ENCODE measurements around the gene TRPV2.

The TRPV2 gene

DNA sequence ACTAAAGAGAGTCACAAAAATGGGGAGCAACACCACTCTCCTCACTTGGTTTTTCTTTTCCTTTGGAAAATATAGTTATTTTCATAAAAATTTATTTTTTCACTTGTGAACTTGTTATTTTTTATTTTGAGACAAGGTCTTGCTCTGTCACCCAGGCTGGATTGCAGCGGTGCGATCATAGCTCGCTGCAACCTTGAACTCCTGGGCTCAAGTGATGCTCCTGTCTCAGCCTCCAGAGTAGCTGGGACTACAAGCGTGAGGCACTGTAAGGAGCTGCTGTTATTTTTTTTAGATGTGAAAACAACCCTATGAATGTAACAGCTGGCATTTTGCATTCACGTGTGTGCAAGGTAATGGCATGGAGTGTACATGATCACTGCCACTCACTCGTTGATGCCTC lies 51.7 kb downstream of the TRPV2 start:
- TF ChIP-seq TOX (CRISPR knock-in tag; IDR thresholded peaks at IDR 0.05; ENCODE audit: borderline replicate concordance) = no peak
- TF ChIP-seq, protein P1, sequence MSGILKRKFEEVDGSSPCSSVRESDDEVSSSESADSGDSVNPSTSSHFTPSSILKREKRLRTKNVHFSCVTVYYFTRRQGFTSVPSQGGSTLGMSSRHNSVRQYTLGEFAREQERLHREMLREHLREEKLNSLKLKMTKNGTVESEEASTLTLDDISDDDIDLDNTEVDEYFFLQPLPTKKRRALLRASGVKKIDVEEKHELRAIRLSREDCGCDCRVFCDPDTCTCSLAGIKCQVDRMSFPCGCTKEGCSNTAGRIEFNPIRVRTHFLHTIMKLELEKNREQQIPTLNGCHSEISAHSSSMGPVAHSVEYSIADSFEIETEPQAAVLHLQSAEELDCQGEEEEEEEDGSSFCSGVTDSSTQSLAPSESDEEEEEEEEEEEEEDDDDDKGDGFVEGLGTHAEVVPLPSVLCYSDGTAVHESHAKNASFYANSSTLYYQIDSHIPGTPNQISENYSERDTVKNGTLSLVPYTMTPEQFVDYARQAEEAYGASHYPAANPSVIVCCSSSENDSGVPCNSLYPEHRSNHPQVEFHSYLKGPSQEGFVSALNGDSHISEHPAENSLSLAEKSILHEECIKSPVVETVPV (CRISPR knock-in tag; IDR thresholded peaks at IDR 0.05) = no peak
- TF ChIP-seq, protein P2, sequence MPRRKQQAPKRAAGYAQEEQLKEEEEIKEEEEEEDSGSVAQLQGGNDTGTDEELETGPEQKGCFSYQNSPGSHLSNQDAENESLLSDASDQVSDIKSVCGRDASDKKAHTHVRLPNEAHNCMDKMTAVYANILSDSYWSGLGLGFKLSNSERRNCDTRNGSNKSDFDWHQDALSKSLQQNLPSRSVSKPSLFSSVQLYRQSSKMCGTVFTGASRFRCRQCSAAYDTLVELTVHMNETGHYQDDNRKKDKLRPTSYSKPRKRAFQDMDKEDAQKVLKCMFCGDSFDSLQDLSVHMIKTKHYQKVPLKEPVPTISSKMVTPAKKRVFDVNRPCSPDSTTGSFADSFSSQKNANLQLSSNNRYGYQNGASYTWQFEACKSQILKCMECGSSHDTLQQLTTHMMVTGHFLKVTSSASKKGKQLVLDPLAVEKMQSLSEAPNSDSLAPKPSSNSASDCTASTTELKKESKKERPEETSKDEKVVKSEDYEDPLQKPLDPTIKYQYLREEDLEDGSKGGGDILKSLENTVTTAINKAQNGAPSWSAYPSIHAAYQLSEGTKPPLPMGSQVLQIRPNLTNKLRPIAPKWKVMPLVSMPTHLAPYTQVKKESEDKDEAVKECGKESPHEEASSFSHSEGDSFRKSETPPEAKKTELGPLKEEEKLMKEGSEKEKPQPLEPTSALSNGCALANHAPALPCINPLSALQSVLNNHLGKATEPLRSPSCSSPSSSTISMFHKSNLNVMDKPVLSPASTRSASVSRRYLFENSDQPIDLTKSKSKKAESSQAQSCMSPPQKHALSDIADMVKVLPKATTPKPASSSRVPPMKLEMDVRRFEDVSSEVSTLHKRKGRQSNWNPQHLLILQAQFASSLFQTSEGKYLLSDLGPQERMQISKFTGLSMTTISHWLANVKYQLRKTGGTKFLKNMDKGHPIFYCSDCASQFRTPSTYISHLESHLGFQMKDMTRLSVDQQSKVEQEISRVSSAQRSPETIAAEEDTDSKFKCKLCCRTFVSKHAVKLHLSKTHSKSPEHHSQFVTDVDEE (CRISPR knock-in tag; IDR thresholded peaks at IDR 0.05) = no peak
- no peak for TF ChIP-seq ESRRG (CRISPR knock-in tag; IDR thresholded peaks at IDR 0.05)
- no peak for TF ChIP-seq ZNF70 (CRISPR knock-in tag; IDR thresholded peaks at IDR 0.05)
- TF ChIP-seq, protein P3, sequence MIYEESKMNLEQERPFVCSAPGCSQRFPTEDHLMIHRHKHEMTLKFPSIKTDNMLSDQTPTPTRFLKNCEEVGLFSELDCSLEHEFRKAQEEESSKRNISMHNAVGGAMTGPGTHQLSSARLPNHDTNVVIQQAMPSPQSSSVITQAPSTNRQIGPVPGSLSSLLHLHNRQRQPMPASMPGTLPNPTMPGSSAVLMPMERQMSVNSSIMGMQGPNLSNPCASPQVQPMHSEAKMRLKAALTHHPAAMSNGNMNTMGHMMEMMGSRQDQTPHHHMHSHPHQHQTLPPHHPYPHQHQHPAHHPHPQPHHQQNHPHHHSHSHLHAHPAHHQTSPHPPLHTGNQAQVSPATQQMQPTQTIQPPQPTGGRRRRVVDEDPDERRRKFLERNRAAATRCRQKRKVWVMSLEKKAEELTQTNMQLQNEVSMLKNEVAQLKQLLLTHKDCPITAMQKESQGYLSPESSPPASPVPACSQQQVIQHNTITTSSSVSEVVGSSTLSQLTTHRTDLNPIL (CRISPR knock-in tag; IDR thresholded peaks at IDR 0.05; ENCODE audit: low read depth) = no peak
- no peak for TF ChIP-seq ZFP3 (CRISPR knock-in tag; IDR thresholded peaks at IDR 0.05)
- TF ChIP-seq ZNF565 (CRISPR knock-in tag; conservative IDR thresholded peaks at IDR 0.05; ENCODE audit: low read depth) = no peak
- no peak for TF ChIP-seq TCF4 (CRISPR knock-in tag; IDR thresholded peaks at IDR 0.05; ENCODE audit: borderline replicate concordance)
- no peak for TF ChIP-seq OSR1 (CRISPR knock-in tag; IDR thresholded peaks at IDR 0.05)
- TF ChIP-seq, protein P4, sequence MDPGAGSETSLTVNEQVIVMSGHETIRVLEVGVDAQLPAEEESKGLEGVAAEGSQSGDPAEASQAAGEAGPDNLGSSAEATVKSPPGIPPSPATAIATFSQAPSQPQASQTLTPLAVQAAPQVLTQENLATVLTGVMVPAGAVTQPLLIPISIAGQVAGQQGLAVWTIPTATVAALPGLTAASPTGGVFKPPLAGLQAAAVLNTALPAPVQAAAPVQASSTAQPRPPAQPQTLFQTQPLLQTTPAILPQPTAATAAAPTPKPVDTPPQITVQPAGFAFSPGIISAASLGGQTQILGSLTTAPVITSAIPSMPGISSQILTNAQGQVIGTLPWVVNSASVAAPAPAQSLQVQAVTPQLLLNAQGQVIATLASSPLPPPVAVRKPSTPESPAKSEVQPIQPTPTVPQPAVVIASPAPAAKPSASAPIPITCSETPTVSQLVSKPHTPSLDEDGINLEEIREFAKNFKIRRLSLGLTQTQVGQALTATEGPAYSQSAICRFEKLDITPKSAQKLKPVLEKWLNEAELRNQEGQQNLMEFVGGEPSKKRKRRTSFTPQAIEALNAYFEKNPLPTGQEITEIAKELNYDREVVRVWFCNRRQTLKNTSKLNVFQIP (CRISPR knock-in tag; IDR thresholded peaks at IDR 0.05; ENCODE audit: borderline replicate concordance, low read depth) = no peak
- no peak for TF ChIP-seq ZNF8 (CRISPR knock-in tag; IDR thresholded peaks at IDR 0.05)
- ATAC-seq = no peak

DNA sequence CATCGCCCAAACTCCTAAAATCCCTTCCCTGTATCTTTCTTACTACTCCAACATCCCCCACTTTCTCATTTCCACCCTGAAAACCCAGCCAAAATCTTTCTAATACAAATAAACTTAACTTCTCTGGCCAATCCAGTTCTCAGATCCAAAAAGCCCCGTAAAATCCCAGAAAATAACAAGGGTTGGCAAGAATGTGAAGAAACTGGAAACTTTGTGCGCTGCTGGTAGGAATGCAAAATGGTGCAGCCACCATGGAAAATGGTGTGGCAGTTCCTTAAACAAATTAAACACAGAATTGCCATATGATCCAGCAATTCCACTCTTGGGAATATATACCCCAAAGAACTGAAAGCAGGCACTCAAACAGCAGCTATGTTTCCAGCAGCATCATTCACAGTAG lies 52.5 kb downstream of the TRPV2 start:
- TF ChIP-seq OSR1 (CRISPR knock-in tag; IDR thresholded peaks at IDR 0.05) (no peak), ARNTL (CRISPR knock-in tag; IDR thresholded peaks at IDR 0.05; ENCODE audit: borderline replicate concordance, low read depth) (no peak), ISL1 (CRISPR knock-in tag; IDR thresholded peaks at IDR 0.05) (no peak), ESRRG (CRISPR knock-in tag; IDR thresholded peaks at IDR 0.05) (no peak), ZFP3 (CRISPR knock-in tag; IDR thresholded peaks at IDR 0.05) (no peak), BACH2 (CRISPR knock-in tag; IDR thresholded peaks at IDR 0.05; ENCODE audit: borderline replicate concordance) (no peak), CSDC2 (CRISPR knock-in tag; IDR thresholded peaks at IDR 0.05) (no peak), ZNF565 (CRISPR knock-in tag; conservative IDR thresholded peaks at IDR 0.05; ENCODE audit: low read depth) (no peak), ZNF70 (CRISPR knock-in tag; IDR thresholded peaks at IDR 0.05) (no peak), ZFP30 (CRISPR knock-in tag; IDR thresholded peaks at IDR 0.05) (no peak), ZC3H10 (CRISPR knock-in tag; IDR thresholded peaks at IDR 0.05) (no peak), TCF4 (CRISPR knock-in tag; IDR thresholded peaks at IDR 0.05; ENCODE audit: borderline replicate concordance) (no peak), TOX (CRISPR knock-in tag; IDR thresholded peaks at IDR 0.05; ENCODE audit: borderline replicate concordance) (no peak), PPARA (CRISPR knock-in tag; IDR thresholded peaks at IDR 0.05; ENCODE audit: borderline replicate concordance) (no peak), RARB (CRISPR knock-in tag; IDR thresholded peaks at IDR 0.05) (no peak)
- ATAC-seq = no peak

DNA sequence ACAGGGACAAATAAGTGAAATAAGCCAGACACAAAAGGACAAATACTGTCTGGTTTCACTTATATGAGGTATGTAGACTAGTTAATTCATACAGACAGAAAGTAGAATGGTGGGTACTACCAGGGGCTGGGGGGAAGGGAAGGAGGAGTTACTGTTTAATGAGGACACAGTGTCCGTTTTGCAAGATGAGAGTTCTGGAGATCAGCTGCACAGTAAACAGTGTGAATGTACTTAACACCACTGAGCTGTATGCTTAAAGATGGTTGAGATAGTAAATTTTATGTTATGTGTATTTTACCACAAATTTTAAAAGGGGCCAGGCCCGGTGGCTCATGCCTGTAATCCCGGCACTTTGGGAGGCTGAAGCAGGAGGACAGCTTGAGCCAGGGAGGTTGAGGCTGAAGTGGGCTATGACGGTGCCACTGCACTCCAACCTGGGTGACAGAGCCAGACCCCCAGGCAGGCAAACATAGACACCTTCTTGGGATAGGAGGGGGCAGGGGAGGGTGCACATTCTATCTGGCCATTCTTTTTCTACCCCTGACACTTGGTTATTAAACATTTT lies 53.1 kb downstream of the TRPV2 start:
- TF ChIP-seq PPARA (CRISPR knock-in tag; IDR thresholded peaks at IDR 0.05; ENCODE audit: borderline replicate concordance) (no peak), BACH2 (CRISPR knock-in tag; IDR thresholded peaks at IDR 0.05; ENCODE audit: borderline replicate concordance) (no peak), ZNF565 (CRISPR knock-in tag; conservative IDR thresholded peaks at IDR 0.05; ENCODE audit: low read depth) (no peak), TOX (CRISPR knock-in tag; IDR thresholded peaks at IDR 0.05; ENCODE audit: borderline replicate concordance) (no peak), ZFP30 (CRISPR knock-in tag; IDR thresholded peaks at IDR 0.05) (no peak)
- TF ChIP-seq, protein P4 (CRISPR knock-in tag; IDR thresholded peaks at IDR 0.05; ENCODE audit: borderline replicate concordance, low read depth) = no peak
- ATAC-seq = no peak
